ENCODE measurements around the gene TSHZ1. TPM values are rescaled to one million over a fixed set of nuclear protein-coding genes. Genes with fewer than 3 reads are reported as not detected.

The TSHZ1 gene
- total RNA-seq, 1 donor from 2014 or later, result 8.0 TPM

DNA sequence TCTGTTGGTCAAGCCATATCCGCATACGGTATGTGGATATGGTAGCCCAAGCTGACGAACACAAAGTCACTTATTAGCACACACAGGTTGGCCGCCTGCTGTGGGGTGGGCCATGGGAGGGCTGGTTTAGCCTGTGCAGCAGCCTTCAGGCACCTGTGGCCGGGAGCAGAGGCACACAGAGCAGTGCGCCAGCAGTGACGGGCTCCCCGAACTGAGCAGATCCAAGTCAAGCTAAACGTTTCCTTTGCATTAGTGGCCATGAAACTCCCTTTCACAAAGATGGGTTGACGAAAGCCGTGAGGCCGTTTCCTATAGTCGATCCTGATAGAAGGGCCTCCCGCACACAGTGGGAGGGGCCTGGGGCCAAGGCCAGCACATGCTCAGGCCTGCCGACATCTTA is 72.1 kb downstream of the TSHZ1 start:
- H3K4me3 Mint-ChIP-seq (ENCODE audit: unreplicated experiment), result no peak overlapping the region
- H3K27me3 Mint-ChIP-seq (ENCODE audit: low read depth), result no peaks in the 10 kb centered on the region
- TF ChIP-seq, protein P1, sequence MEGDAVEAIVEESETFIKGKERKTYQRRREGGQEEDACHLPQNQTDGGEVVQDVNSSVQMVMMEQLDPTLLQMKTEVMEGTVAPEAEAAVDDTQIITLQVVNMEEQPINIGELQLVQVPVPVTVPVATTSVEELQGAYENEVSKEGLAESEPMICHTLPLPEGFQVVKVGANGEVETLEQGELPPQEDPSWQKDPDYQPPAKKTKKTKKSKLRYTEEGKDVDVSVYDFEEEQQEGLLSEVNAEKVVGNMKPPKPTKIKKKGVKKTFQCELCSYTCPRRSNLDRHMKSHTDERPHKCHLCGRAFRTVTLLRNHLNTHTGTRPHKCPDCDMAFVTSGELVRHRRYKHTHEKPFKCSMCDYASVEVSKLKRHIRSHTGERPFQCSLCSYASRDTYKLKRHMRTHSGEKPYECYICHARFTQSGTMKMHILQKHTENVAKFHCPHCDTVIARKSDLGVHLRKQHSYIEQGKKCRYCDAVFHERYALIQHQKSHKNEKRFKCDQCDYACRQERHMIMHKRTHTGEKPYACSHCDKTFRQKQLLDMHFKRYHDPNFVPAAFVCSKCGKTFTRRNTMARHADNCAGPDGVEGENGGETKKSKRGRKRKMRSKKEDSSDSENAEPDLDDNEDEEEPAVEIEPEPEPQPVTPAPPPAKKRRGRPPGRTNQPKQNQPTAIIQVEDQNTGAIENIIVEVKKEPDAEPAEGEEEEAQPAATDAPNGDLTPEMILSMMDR (IDR thresholded peaks at IDR 0.05), result no peak
- DNase-seq (ENCODE audit: low spot score), result no peak
- H3K36me3 Mint-ChIP-seq (ENCODE audit: low read depth), result peaks cover 8% of the 10 kb centered on the region
- peaks cover 5% of the 10 kb centered on the region for H3K4me1 Mint-ChIP-seq (ENCODE audit: low read depth)
- no peaks in the 10 kb centered on the region for H3K9me3 Mint-ChIP-seq (ENCODE audit: low read depth)
- no peak overlapping the region for H3K27ac Mint-ChIP-seq (ENCODE audit: unreplicated experiment)

DNA sequence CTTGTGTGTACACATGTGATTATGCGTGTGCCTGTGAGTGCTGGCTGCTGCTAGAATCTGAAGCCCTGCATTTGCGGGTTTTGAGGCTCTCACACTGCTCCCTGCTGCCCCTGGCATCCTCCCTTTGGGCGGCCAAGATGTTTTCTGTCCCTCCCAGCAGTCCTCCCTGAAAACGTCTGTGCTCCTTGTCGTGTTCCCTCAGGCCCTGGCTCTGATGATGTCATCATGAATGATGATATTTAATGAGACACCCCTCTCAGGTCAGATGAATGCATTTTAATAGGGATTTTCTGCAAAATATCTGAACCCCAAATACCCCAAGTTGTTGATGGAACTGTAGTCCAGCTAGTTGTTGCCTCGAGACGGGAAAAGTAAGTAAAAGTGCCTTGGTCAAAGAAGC is 73.1 kb downstream of the TSHZ1 start:
- H3K36me3 Mint-ChIP-seq (ENCODE audit: low read depth), result peaks cover 8% of the 10 kb centered on the region
- no peak overlapping the region for H3K27ac Mint-ChIP-seq (ENCODE audit: unreplicated experiment)
- no peaks in the 10 kb centered on the region for H3K9me3 Mint-ChIP-seq (ENCODE audit: low read depth)
- H3K4me1 Mint-ChIP-seq (ENCODE audit: low read depth), result peaks cover 5% of the 10 kb centered on the region
- no peak overlapping the region for H3K4me3 Mint-ChIP-seq (ENCODE audit: unreplicated experiment)
- no peaks in the 10 kb centered on the region for H3K27me3 Mint-ChIP-seq (ENCODE audit: low read depth)
- no peak for DNase-seq (ENCODE audit: low spot score)
- TF ChIP-seq, protein P1 (IDR thresholded peaks at IDR 0.05), result no peak

DNA sequence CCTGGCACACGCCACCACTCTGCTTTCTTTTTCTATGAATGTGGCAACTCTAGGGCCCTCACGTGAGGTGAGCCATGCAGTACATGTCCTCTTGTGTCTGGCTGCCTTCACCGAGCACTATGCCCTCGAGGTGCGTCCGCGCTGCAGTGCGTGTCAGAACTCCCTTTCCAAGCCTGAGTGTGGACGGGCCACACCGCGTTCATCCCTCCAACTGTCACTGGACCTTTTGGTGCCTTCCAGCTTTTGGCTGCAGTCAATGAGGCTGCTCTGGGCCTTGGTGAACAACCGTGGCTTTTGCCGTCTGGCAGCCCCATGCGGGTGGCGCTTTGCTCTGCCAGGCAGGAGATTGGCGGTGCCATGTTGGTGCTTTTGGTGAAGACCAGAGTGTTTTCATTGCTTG is 74.0 kb downstream of the TSHZ1 start:
- TF ChIP-seq, protein P1 (IDR thresholded peaks at IDR 0.05), result no peak
- peaks cover 8% of the 10 kb centered on the region for H3K36me3 Mint-ChIP-seq (ENCODE audit: low read depth)
- DNase-seq (ENCODE audit: low spot score), result no peak
- no peak overlapping the region for H3K27ac Mint-ChIP-seq (ENCODE audit: unreplicated experiment)
- no peaks in the 10 kb centered on the region for H3K27me3 Mint-ChIP-seq (ENCODE audit: low read depth)
- peaks cover 5% of the 10 kb centered on the region for H3K4me1 Mint-ChIP-seq (ENCODE audit: low read depth)
- no peaks in the 10 kb centered on the region for H3K9me3 Mint-ChIP-seq (ENCODE audit: low read depth)
- H3K4me3 Mint-ChIP-seq (ENCODE audit: unreplicated experiment), result no peak overlapping the region

DNA sequence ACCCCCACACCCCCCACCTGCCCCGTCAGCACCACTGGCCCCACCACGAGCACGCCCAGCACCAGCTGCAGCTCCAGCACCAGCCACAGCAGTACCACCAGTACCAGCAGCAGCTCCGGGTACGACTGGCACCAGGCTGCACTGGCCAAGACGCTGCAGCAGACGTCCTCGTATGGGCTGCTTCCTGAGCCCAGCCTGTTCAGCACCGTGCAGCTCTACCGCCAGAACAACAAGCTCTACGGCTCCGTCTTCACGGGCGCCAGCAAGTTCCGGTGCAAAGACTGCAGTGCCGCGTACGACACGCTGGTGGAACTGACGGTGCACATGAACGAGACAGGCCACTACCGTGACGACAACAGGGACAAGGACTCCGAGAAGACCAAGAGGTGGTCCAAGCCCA is 75.3 kb downstream of the TSHZ1 start:
- no peaks in the 10 kb centered on the region for H3K4me1 Mint-ChIP-seq (ENCODE audit: low read depth)
- TF ChIP-seq, protein P1 (IDR thresholded peaks at IDR 0.05), result no peak
- no peak overlapping the region for H3K27ac Mint-ChIP-seq (ENCODE audit: unreplicated experiment)
- no peaks in the 10 kb centered on the region for H3K9me3 Mint-ChIP-seq (ENCODE audit: low read depth)
- DNase-seq (ENCODE audit: low spot score), result no peak
- H3K27me3 Mint-ChIP-seq (ENCODE audit: low read depth), result no peaks in the 10 kb centered on the region
- no peak overlapping the region for H3K4me3 Mint-ChIP-seq (ENCODE audit: unreplicated experiment)
- peaks cover 8% of the 10 kb centered on the region for H3K36me3 Mint-ChIP-seq (ENCODE audit: low read depth)

DNA sequence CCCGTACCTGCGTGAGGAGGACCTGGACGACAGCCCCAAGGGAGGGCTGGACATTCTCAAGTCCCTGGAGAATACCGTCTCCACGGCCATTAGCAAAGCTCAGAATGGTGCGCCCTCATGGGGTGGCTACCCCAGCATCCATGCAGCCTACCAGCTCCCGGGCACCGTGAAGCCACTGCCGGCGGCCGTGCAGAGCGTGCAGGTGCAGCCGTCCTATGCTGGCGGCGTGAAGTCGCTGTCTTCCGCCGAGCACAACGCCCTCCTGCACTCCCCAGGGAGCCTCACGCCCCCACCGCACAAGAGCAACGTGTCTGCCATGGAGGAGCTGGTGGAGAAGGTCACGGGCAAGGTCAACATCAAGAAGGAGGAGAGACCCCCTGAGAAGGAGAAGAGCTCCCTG is 76.4 kb downstream of the TSHZ1 start:
- DNase-seq (ENCODE audit: low spot score), result no peak
- no peaks in the 10 kb centered on the region for H3K9me3 Mint-ChIP-seq (ENCODE audit: low read depth)
- H3K27ac Mint-ChIP-seq (ENCODE audit: unreplicated experiment), result no peak overlapping the region
- no peaks in the 10 kb centered on the region for H3K4me1 Mint-ChIP-seq (ENCODE audit: low read depth)
- H3K4me3 Mint-ChIP-seq (ENCODE audit: unreplicated experiment), result no peak overlapping the region
- no peaks in the 10 kb centered on the region for H3K27me3 Mint-ChIP-seq (ENCODE audit: low read depth)
- H3K36me3 Mint-ChIP-seq (ENCODE audit: low read depth), result peaks cover 8% of the 10 kb centered on the region
- TF ChIP-seq, protein P1 (IDR thresholded peaks at IDR 0.05), result no peak

Measured in chondrocyte (in vitro differentiated cells).